VCaP (cell line): ENCODE results near the gene CSRP1.
A peak's percentile ranks its signal among the peaks of the same experiment; 100 is the strongest.

Experiments
- H3K27ac ChIP-seq: fragments of 450-650 bp; 2 replicates; pipeline ENCODE4 v1.5.1; 2017
- CTCF ChIP-seq: fragments of 450-650 bp; conservative IDR thresholded peaks from 2 replicates; pipeline ENCODE4 v1.5.1; 2017; ENCODE audit warnings: mild to moderate bottlenecking, moderate library complexity

CSRP1 gene

GRCh38 chr1:201503397-201504176 is 3.3 kb downstream of the CSRP1 start:
- peak overlapping the region; percentile 88 for H3K27ac ChIP-seq
- no peak for TF ChIP-seq CTCF

GRCh38 chr1:201502511-201502857 is 4.4 kb downstream of the CSRP1 start:
- peak overlapping the region; percentile 88 for H3K27ac ChIP-seq
- no peak for TF ChIP-seq CTCF

- TF ChIP-seq CTCF: no peak
- peak overlapping the region; percentile 88 for H3K27ac ChIP-seq
Observed at GRCh38 chr1:201501812-201502510, 5.0 kb downstream of the CSRP1 start.

- H3K27ac ChIP-seq: peak overlapping the region; percentile 88
- no peak for TF ChIP-seq CTCF
Observed at GRCh38 chr1:201501144-201501543, 5.8 kb downstream of the CSRP1 start.

- H3K27ac ChIP-seq: peak overlapping the region; percentile 88
- no peak for TF ChIP-seq CTCF
Observed at GRCh38 chr1:201500670-201501120, 6.2 kb downstream of the CSRP1 start.

- TF ChIP-seq CTCF: no peak
- peak overlapping the region; percentile 88; the same call in 1 of the 2 replicates for H3K27ac ChIP-seq
Observed at GRCh38 chr1:201499795-201500669, 6.9 kb downstream of the CSRP1 start.

GRCh38 chr1:201499191-201499590 is 7.7 kb downstream of the CSRP1 start:
- H3K27ac ChIP-seq: no peak overlapping the region
- no peak for TF ChIP-seq CTCF
